ENCODE results near the gene GUK1.

DNA sequence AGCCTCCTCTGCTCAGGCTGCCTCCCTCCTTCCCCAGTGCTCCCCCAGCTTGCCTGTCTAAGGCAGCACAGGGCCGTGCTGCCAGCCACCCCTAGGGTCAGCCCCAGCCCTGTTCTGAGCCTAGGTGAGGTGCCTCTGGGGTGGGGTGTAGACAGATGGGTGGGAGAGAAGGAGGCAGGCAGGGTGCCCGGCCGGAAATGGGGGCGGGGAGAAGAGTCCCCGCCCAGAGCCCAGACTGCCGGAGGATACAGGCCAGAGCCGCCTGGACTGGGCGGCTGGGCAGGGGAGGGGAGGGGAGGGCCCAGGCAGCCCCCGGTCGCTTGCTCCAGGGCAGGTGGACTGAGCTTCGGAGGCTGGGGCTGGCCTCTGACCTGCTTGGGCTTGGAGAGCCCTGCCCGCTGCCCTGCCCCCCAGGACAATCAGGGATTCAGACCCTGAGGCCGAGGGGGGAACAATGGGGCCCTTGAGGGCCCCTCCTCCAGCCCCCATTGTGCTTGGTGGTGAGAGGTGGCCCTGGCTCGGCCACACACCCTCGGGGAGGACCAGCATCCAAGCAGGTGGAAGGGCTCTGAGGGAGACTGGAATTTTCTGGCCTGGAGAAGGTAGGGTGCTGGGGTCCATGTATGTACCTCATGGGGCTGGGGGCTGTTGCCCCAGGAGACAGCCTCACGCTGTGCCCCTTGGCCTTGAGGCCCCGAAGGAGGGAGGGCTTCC, 9.5 kb downstream of the GUK1 start, which contains the start of gene GJC2:
- TF ChIP-seq CTCF (IDR thresholded peaks at IDR 0.05) (no peak), POLR2A (IDR thresholded peaks at IDR 0.05) (no peak)

Measured in lower leg skin (tissue), 3 donors.